Gastroesophageal sphincter (tissue), 3 donors: ENCODE results near the gene L1CAM.

Source experiments
- EP300 ChIP-seq: sonication (generic); formaldehyde crosslinking; IDR thresholded peaks from one replicate; pipeline ENCODE4 v1.6.1; 2017; ENCODE audit warnings: antibody characterized with exemption, mild to moderate bottlenecking
- POLR2A ChIP-seq, 2 donors: fragments of 450-650 bp; IDR thresholded peaks; one replicate each; pipeline ENCODE4 v1.6.1; 2017; ENCODE audit warnings: antibody characterized with exemption in 2 of 2, mild to moderate bottlenecking in 2 of 2, moderate library complexity in 1 of 2
- POLR2AphosphoS5 ChIP-seq: sonication (generic); formaldehyde crosslinking; IDR thresholded peaks from one replicate; pipeline ENCODE4 v1.6.1; 2017; ENCODE audit warnings: antibody characterized with exemption
- TF ChIP-seq, protein P1 (sequence below), 4 experiments: fragments of 200-600 bp in 2 of 4; fragments of 450-650 bp in 2 of 4; sonication (generic) in 1 of 4; IDR thresholded peaks; one replicate each; pipeline ENCODE4 v1.5.1; 2017 to 2019; ENCODE audit warnings: antibody characterized with exemption in 4 of 4, mild to moderate bottlenecking in 2 of 4, moderate library complexity in 2 of 4

DNA sequence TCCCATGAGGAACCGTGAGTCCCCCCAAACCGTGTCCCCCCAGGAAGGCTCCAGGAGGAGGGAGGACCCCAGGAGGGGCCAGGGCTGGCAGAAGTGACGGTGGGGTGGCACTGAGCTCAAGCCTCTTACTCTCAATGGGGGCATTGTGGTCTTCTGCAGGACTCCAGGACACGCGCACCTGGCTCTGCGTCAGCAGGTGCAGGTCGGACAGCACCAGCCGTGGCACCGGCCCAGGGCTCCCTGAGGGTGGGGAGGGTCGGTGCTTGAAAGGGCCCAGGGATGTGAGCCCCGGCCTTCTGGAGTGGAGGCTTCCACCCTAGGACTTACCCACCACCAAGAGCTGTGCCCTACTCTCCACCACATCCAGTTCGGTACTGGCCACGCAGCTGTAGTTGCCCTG lies 18.3 kb downstream of the L1CAM start:
- TF ChIP-seq, protein P1, sequence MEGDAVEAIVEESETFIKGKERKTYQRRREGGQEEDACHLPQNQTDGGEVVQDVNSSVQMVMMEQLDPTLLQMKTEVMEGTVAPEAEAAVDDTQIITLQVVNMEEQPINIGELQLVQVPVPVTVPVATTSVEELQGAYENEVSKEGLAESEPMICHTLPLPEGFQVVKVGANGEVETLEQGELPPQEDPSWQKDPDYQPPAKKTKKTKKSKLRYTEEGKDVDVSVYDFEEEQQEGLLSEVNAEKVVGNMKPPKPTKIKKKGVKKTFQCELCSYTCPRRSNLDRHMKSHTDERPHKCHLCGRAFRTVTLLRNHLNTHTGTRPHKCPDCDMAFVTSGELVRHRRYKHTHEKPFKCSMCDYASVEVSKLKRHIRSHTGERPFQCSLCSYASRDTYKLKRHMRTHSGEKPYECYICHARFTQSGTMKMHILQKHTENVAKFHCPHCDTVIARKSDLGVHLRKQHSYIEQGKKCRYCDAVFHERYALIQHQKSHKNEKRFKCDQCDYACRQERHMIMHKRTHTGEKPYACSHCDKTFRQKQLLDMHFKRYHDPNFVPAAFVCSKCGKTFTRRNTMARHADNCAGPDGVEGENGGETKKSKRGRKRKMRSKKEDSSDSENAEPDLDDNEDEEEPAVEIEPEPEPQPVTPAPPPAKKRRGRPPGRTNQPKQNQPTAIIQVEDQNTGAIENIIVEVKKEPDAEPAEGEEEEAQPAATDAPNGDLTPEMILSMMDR (IDR thresholded peaks at IDR 0.05), result no peak
- TF ChIP-seq POLR2A (IDR thresholded peaks at IDR 0.05), result no peak
- no peak for TF ChIP-seq EP300
- no peak for TF ChIP-seq POLR2AphosphoS5
